Immature natural killer cell (primary cell): ENCODE results near the gene IFNB1. TPM values are rescaled to one million over a fixed set of nuclear protein-coding genes. Genes with fewer than 3 reads are reported as not detected.

ENCODE experiments used
- DNase-seq, 3 donors: peaks; one replicate each; pipeline ENCODE4 v3.0.0; 2022; ENCODE audit warnings: mixed read lengths in 1 of 3
- H3K27ac Mint-ChIP-seq, 6 donors: one replicate each; pipeline ENCODE4 v1.8.0; 2020; ENCODE audit warnings: mixed read lengths in 6 of 6, mild to moderate bottlenecking in 5 of 6, inconsistent platforms in 4 of 6, moderate library complexity in 3 of 6
- H3K27me3 Mint-ChIP-seq, 3 donors: one replicate each; pipeline ENCODE4 v1.8.0; 2020 to 2021; ENCODE audit warnings: low read depth in 3 of 3, mild to moderate bottlenecking in 3 of 3, mixed read lengths in 3 of 3, moderate library complexity in 3 of 3, inconsistent platforms in 1 of 3
- H3K36me3 Mint-ChIP-seq, 3 donors: one replicate each; pipeline ENCODE4 v1.8.0; 2020; ENCODE audit warnings: mixed read lengths in 3 of 3, inconsistent platforms in 2 of 3, mild to moderate bottlenecking in 2 of 3
- H3K4me1 Mint-ChIP-seq, 2 donors: one replicate each; pipeline ENCODE4 v1.8.0; 2020; ENCODE audit warnings: inconsistent platforms in 2 of 2, mild to moderate bottlenecking in 2 of 2, mixed read lengths in 2 of 2, moderate library complexity in 1 of 2
- H3K4me3 Mint-ChIP-seq, 5 donors: one replicate each; pipeline ENCODE4 v1.8.0; 2020; ENCODE audit warnings: mild to moderate bottlenecking in 5 of 5, mixed read lengths in 5 of 5, inconsistent platforms in 3 of 5, moderate library complexity in 3 of 5
- H3K9me3 Mint-ChIP-seq, 6 donors: one replicate each; pipeline ENCODE4 v1.8.0; 2020; ENCODE audit warnings: mild to moderate bottlenecking in 6 of 6, mixed read lengths in 6 of 6, inconsistent platforms in 4 of 6, moderate library complexity in 3 of 6
- polyA plus RNA-seq, 3 donors: library from polyadenylated mRNA; unstranded; fragments of 300-500 nt; fragmentation: Illumina TruSeq; gene quantifications; one replicate each; pipeline ENCODE4 v1.2.3, GENCODE V29; 2021

The IFNB1 gene
- polyA plus RNA-seq = not detected

- H3K27me3 Mint-ChIP-seq = peaks cover 0 to 3% (median 0%) of the 10 kb centered on the region in 3 donors
- H3K4me3 Mint-ChIP-seq = no peak within 1 kb of the TSS
- no peaks in the 10 kb centered on the region for H3K36me3 Mint-ChIP-seq
- H3K27ac Mint-ChIP-seq = no peak within 1 kb of the TSS
- peaks cover 13 to 31% of the 10 kb centered on the region in 2 donors for H3K4me1 Mint-ChIP-seq
- no peaks in the 10 kb centered on the region for H3K9me3 Mint-ChIP-seq
- DNase-seq = no peak
Measured at GRCh38 chr9:21077781-21078180, at the start of gene IFNB1. Gene IFNB1, minus strand, starts transcription at chr9:21077942. Its CDS starts 73 bp downstream, at chr9:21077869.

- Mint-ChIP-seq H3K4me3 (no peak overlapping the region), H3K9me3 (no peaks in the 10 kb centered on the region), H3K4me1 (peaks cover 0 to 11% of the 10 kb centered on the region in 2 donors), H3K27me3 (peaks cover 0 to 5% (median 5%) of the 10 kb centered on the region in 3 donors), H3K27ac (no peak overlapping the region), H3K36me3 (peaks cover 0 to 4% (median 0%) of the 10 kb centered on the region in 3 donors)
- DNase-seq = no peak
Measured at GRCh38 chr9:21121595-21122251, 44.0 kb upstream of the IFNB1 start.

DNA sequence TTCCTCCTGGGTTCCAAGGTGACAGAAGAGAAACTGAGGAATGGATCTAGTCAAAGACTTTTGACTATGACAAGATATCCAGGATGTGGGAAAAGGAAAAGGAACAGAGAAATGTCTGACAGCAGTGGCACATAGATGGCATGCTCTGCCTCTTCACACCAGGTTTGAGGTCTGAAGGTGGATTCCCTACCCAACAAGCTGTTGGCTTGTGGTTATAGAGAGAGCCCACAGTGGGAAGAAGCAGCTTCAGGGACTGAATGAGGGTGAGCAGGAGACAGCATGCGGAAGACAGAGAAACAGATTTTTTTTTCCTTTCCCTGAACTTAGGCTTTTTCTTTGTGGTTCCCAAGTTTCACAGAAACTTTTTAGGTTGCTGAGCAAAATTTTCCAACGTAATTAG, 43.3 kb upstream of the IFNB1 start:
- H3K36me3 Mint-ChIP-seq = no peaks in the 10 kb centered on the region
- no peak overlapping the region for H3K27ac Mint-ChIP-seq
- peaks cover 0 to 5% (median 5%) of the 10 kb centered on the region in 3 donors for H3K27me3 Mint-ChIP-seq
- H3K4me3 Mint-ChIP-seq = no peak overlapping the region
- peaks cover 0 to 11% of the 10 kb centered on the region in 2 donors for H3K4me1 Mint-ChIP-seq
- no peaks in the 10 kb centered on the region for H3K9me3 Mint-ChIP-seq
- peak in 1 of 3 donors; percentile 20 for DNase-seq

GRCh38 chr9:21119093-21119770, 41.5 kb upstream of the IFNB1 start:
- no peak for DNase-seq
- no peaks in the 10 kb centered on the region for H3K36me3 Mint-ChIP-seq
- no peak overlapping the region for H3K4me3 Mint-ChIP-seq
- peaks cover 0 to 5% (median 5%) of the 10 kb centered on the region in 3 donors for H3K27me3 Mint-ChIP-seq
- H3K4me1 Mint-ChIP-seq = peaks cover 0 to 11% of the 10 kb centered on the region in 2 donors
- H3K9me3 Mint-ChIP-seq = no peaks in the 10 kb centered on the region
- H3K27ac Mint-ChIP-seq = no peak overlapping the region

- no peaks in the 10 kb centered on the region for H3K36me3 Mint-ChIP-seq
- no peaks in the 10 kb centered on the region for H3K4me1 Mint-ChIP-seq
- DNase-seq = no peak
- H3K27me3 Mint-ChIP-seq = peaks cover 0 to 5% (median 1%) of the 10 kb centered on the region in 3 donors
- H3K4me3 Mint-ChIP-seq = no peak overlapping the region
- no peak overlapping the region for H3K27ac Mint-ChIP-seq
- H3K9me3 Mint-ChIP-seq = no peaks in the 10 kb centered on the region
Measured at GRCh38 chr9:21114311-21114710, 36.6 kb upstream of the IFNB1 start.

DNA sequence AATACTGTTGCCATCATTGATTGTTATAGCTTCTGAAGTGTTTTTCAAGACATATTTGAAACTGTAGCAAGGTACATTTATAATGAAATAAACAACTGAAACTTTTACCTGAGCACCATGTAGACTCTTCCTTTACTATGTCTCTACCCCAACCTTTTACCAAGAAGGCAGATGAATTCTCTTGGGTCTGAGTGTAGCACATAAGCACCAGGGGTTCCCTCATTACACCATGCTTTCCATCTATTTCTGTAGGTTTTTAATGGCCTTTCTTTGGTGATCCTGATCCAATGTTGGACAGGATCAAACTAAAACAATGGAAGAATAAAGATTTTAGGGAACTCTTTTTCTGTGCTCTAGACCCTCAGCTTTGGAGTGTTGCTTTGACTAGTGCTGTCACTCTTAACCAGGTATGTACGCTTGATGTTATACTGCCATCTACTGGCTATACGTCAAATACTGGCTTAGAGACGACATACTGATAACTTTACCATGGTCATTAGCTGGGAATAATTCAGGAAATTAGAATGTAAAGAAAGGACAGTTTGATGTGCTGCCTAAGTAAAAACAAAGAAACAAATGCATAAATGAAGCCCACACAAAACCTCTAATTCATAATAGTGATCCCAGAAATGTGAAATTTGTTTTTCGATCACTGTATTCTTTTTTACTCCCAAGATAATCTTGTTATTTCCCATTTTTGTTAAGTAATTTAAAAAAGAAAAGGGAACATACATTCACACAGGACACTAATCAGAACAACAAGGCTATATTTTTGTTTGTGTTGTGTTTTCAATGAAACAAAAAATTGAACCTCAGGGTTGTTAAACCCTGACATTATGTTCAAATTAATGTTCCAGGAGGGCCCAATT, 33.2 kb upstream of the IFNB1 start:
- no peaks in the 10 kb centered on the region for H3K9me3 Mint-ChIP-seq
- no peaks in the 10 kb centered on the region for H3K36me3 Mint-ChIP-seq
- DNase-seq = peak; percentile 57 to 64 (median 60)
- H3K4me3 Mint-ChIP-seq = no peak overlapping the region
- no peaks in the 10 kb centered on the region for H3K4me1 Mint-ChIP-seq
- H3K27me3 Mint-ChIP-seq = peaks cover 0 to 1% (median 1%) of the 10 kb centered on the region in 3 donors
- no peak overlapping the region for H3K27ac Mint-ChIP-seq

GRCh38 chr9:21104787-21105186, 27.0 kb upstream of the IFNB1 start:
- no peak for DNase-seq
- H3K4me3 Mint-ChIP-seq = no peak overlapping the region
- peaks cover 0 to 6% (median 2%) of the 10 kb centered on the region in 3 donors for H3K27me3 Mint-ChIP-seq
- no peaks in the 10 kb centered on the region for H3K9me3 Mint-ChIP-seq
- no peaks in the 10 kb centered on the region for H3K36me3 Mint-ChIP-seq
- H3K4me1 Mint-ChIP-seq = peaks cover 7 to 10% of the 10 kb centered on the region in 2 donors
- no peak overlapping the region for H3K27ac Mint-ChIP-seq

DNA sequence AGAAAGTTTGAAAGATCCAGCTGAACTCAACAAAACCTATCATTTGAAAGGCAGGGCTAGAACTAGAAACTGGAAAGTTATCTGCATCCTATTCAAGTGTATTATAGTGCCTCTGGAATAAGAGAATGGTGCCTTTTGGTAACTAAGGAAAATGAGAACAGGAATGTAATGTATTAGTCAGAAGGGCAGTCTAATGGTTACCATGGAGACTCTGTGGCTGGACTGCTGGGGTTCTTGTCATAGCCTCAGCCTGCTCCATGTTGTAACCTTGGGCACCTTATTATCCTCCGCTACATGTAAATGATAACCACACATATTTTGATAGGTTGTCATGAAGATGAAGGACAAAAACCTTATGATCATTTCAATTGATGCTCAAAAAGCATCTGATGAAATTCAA, 24.6 kb upstream of the IFNB1 start:
- Mint-ChIP-seq H3K36me3 (no peaks in the 10 kb centered on the region), H3K9me3 (no peaks in the 10 kb centered on the region), H3K4me3 (no peak overlapping the region), H3K4me1 (peaks cover 10 to 15% of the 10 kb centered on the region in 2 donors), H3K27me3 (peaks cover 0 to 6% (median 3%) of the 10 kb centered on the region in 3 donors), H3K27ac (no peak overlapping the region)
- DNase-seq = no peak

- no peak overlapping the region for H3K4me3 Mint-ChIP-seq
- DNase-seq = no peak
- H3K9me3 Mint-ChIP-seq = no peaks in the 10 kb centered on the region
Measured at GRCh38 chr9:21097817-21098216, 20.1 kb upstream of the IFNB1 start.

DNA sequence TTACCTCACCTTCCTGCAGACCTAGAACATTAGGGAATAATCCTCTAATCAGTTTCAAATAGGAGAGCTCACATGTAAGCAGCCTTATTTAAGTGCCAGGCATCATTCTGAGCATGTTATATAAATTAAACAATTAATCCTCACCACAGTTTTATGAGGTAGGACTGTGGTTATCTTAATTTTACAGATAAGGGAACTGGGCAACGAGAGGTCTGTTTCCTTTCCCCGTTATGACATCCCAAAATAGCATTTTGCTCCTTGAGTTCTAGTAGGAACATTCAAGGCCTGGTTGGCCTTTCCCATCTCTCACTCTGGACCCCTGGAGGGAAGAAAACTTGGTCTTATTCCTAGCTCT, 19.1 kb upstream of the IFNB1 start:
- H3K9me3 Mint-ChIP-seq = no peaks in the 10 kb centered on the region
- H3K4me1 Mint-ChIP-seq = peaks cover 29 to 31% of the 10 kb centered on the region in 2 donors
- peak overlapping the region; percentile 78 to 89 (median 82) for H3K4me3 Mint-ChIP-seq
- H3K27me3 Mint-ChIP-seq = peaks cover 0 to 2% (median 2%) of the 10 kb centered on the region in 3 donors
- DNase-seq = no peak
- H3K27ac Mint-ChIP-seq = peak overlapping the region; percentile 90 to 94 (median 92)
- no peaks in the 10 kb centered on the region for H3K36me3 Mint-ChIP-seq

More at GRCh38 chr9:21097817-21098216, 20.1 kb upstream of the IFNB1 start:
- peaks cover 26 to 31% of the 10 kb centered on the region in 2 donors for H3K4me1 Mint-ChIP-seq
- peaks cover 0 to 4% (median 2%) of the 10 kb centered on the region in 3 donors for H3K27me3 Mint-ChIP-seq
- peak overlapping the region in 3 of 6 donors; percentile 91 to 92 (median 92) for H3K27ac Mint-ChIP-seq
- H3K36me3 Mint-ChIP-seq = no peaks in the 10 kb centered on the region

DNA sequence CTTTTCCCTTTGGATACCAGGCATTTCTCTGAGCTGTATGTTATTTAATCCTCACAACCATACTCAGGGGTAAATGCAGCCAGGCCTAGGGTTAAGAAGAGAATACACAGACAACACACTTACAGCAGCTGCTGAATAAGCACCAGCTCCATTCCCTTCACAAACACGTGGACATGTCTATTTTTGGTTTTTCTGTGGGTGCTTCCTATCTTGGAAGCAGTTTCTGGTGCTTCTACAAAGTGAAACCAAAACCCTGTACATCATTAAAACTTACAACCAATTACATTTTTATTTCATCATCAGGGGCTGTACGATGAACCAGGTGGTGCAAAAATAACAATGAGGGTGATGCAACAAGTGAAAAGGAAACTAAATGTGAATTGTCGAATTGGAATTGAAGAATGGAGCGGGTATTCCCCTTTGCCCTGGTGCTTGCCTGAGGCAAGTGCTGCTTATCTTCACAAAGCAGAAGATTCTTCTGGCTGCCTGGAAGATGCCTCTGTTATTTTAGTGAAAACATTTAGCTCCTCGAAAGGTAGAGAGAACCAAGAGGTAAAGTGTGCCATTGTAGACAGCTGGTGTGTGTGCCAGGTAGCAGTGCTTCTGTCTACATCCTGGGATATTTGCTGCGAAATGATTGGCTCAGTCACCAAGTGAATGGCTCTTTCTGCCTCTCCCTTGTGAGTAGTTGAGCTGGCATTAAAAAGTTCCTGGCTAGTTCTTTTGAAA, 18.6 kb upstream of the IFNB1 start:
- Mint-ChIP-seq H3K27me3 (peaks cover 0 to 2% (median 2%) of the 10 kb centered on the region in 3 donors), H3K4me3 (peak overlapping the region; percentile 78 to 89 (median 82)), H3K27ac (peak overlapping the region; percentile 90 to 94 (median 92)), H3K36me3 (no peaks in the 10 kb centered on the region), H3K4me1 (peaks cover 29 to 31% of the 10 kb centered on the region in 2 donors), H3K9me3 (no peaks in the 10 kb centered on the region)
- DNase-seq = peak; percentile 69 to 73 (median 72)

GRCh38 chr9:21095561-21095960, 17.8 kb upstream of the IFNB1 start:
- Mint-ChIP-seq H3K4me3 (peak overlapping the region in 1 of 5 donors; percentile 83), H3K27me3 (peaks cover 0 to 2% (median 2%) of the 10 kb centered on the region in 3 donors), H3K9me3 (no peaks in the 10 kb centered on the region), H3K4me1 (peaks cover 23 to 24% of the 10 kb centered on the region in 2 donors), H3K27ac (peak overlapping the region; percentile 90 to 94 (median 92)), H3K36me3 (no peaks in the 10 kb centered on the region)
- DNase-seq = no peak

DNA sequence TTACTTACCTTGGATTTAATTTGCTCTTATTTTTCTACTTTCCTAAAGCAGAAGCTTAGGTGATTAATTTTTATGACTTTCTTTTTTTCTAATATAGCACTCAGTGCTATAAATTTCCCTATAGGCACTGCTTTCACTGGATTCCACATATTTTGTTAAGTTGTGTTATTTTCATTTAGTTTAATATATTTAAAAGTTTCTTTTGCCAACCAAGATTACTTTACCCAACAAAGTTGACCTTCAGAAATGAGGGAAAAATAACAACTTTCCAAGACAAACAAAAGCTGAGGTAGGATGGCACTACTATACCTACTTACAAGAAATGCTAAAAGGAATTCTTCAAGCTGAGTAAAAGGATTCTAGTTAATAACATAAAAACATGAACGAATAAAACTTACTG, 8.8 kb upstream of the IFNB1 start:
- Mint-ChIP-seq H3K4me3 (no peak overlapping the region), H3K27me3 (peaks cover 0 to 3% (median 2%) of the 10 kb centered on the region in 3 donors), H3K36me3 (no peaks in the 10 kb centered on the region), H3K4me1 (peaks cover 9 to 16% of the 10 kb centered on the region in 2 donors), H3K9me3 (peaks cover 0 to 4% (median 0%) of the 10 kb centered on the region in 6 donors), H3K27ac (no peak overlapping the region)
- no peak for DNase-seq
